Endodermal cell (in vitro differentiated cells): Measurements from ENCODE around the gene FADS1. TPM values are rescaled to one million over a fixed set of nuclear protein-coding genes. Genes with fewer than 3 reads are reported as not detected.

Experiments
- DNase-seq: peaks from one replicate; pipeline ENCODE4 v3.0.0-alpha.2; 2017
- H3K27ac ChIP-seq: 2 replicates; pipeline ENCODE4 v1.5.1; 2013; ENCODE audit warnings: mild to moderate bottlenecking, low read depth, low read length, moderate library complexity
- H3K27me3 ChIP-seq: 2 replicates; pipeline ENCODE4 v1.6.1; 2013; ENCODE audit warnings: mild to moderate bottlenecking, low read length, moderate library complexity; ENCODE audit not compliant: insufficient read depth, control insufficient read depth, poor library complexity, severe bottlenecking
- H3K36me3 ChIP-seq: 2 replicates; pipeline ENCODE4 v1.7.0; 2013; ENCODE audit warnings: mild to moderate bottlenecking, low read length, moderate library complexity; ENCODE audit not compliant: control insufficient read depth, insufficient read depth
- H3K4me1 ChIP-seq: one replicate; pipeline ENCODE4 v1.7.0; 2013; ENCODE audit warnings: low read length; ENCODE audit not compliant: control insufficient read depth, insufficient read depth
- H3K4me3 ChIP-seq: 2 replicates; pipeline ENCODE4 v1.5.1; 2013; ENCODE audit warnings: mild to moderate bottlenecking, low read length, moderate library complexity
- H3K9ac ChIP-seq: 2 replicates; pipeline ENCODE4 v1.6.1; 2013; ENCODE audit warnings: mild to moderate bottlenecking, low read length, moderate library complexity; ENCODE audit not compliant: poor library complexity, severe bottlenecking; ENCODE audit errors: extremely low read depth
- H3K9me3 ChIP-seq: 2 replicates; pipeline ENCODE4 v1.6.1; 2013; ENCODE audit warnings: mild to moderate bottlenecking, low read length, moderate library complexity; ENCODE audit not compliant: control insufficient read depth
- H3K27ac Mint-ChIP-seq: 2 replicates; pipeline ENCODE4 v1.8.0; 2020; ENCODE audit warnings: mixed read lengths
- H3K27me3 Mint-ChIP-seq: 2 replicates; pipeline ENCODE4 v1.8.0; 2021; ENCODE audit warnings: mild to moderate bottlenecking, mixed read lengths; ENCODE audit not compliant: insufficient read depth
- H3K36me3 Mint-ChIP-seq: 2 replicates; pipeline ENCODE4 v1.8.0; 2020; ENCODE audit warnings: low read depth, mixed read lengths
- H3K4me1 Mint-ChIP-seq: 2 replicates; pipeline ENCODE4 v1.8.0; 2020; ENCODE audit warnings: mixed read lengths
- H3K4me3 Mint-ChIP-seq: 2 replicates; pipeline ENCODE4 v1.8.0; 2020; ENCODE audit warnings: mild to moderate bottlenecking, moderate library complexity, mixed read lengths
- H3K9me3 Mint-ChIP-seq: 2 replicates; pipeline ENCODE4 v1.8.0; 2020; ENCODE audit warnings: mild to moderate bottlenecking, mixed read lengths
- WGBS, 2 experiments: methylation state at CpG; one replicate each; pipeline versions ENCODE4 v1.1.5 to v1.1.7; 2013; ENCODE audit warnings: missing lambda C conversion rate in 2 of 2, mixed read lengths in 1 of 2; ENCODE audit not compliant: insufficient coverage in 1 of 2, insufficient read length in 1 of 2; 5-methylcytosine and 5-hydroxymethylcytosine counted together
- total RNA-seq, 2 donors: library from RNA; stranded (reverse); fragmentation: NEBNext Ultra II Directional in 1 of 2; extraction: Animal tissue kit (Norgen Biotek cat#: 25700) in 1 of 2; gene quantifications; 2 replicates in 1 of 2; 3 replicates in 1 of 2; pipeline ENCODE4 v1.2.1, GENCODE V29; 2021
- TF ChIP-seq, protein P1 (sequence below): fragments of 200-600 bp; sonication (generic); conservative IDR thresholded peaks from 2 replicates; pipeline ENCODE4 v1.5.0; 2021; ENCODE audit warnings: antibody characterized with exemption, mild to moderate bottlenecking

The FADS1 gene
- total RNA-seq, 2 donors from 2014 or later = 127 to 138 TPM

DNA sequence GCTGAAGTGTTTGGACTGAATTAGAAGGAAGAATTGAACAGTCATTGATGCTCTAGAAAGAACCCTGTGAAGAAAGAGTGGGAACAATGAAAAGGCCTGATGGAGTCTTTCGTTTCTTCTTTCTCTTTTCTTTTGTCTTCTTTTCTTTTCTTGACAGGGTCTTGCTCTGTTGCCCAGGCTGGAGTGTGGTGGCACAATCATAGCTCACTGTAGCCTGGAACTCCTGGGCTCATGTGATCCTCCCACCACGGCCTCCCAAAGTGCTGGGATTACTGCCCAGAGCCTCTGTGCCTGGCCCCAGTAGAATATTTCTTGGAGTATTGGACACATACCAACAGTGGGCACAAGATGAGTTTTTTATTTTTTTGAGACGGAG lies 23.0 kb downstream of the FADS1 start:
- WGBS, 2 experiments = 83 to 90% methylated on average over 3 of the region's 3 CpGs
- peaks cover 35% of the 10 kb centered on the region for H3K36me3 Mint-ChIP-seq
- peaks cover 56% of the 10 kb centered on the region for H3K36me3 ChIP-seq

DNA sequence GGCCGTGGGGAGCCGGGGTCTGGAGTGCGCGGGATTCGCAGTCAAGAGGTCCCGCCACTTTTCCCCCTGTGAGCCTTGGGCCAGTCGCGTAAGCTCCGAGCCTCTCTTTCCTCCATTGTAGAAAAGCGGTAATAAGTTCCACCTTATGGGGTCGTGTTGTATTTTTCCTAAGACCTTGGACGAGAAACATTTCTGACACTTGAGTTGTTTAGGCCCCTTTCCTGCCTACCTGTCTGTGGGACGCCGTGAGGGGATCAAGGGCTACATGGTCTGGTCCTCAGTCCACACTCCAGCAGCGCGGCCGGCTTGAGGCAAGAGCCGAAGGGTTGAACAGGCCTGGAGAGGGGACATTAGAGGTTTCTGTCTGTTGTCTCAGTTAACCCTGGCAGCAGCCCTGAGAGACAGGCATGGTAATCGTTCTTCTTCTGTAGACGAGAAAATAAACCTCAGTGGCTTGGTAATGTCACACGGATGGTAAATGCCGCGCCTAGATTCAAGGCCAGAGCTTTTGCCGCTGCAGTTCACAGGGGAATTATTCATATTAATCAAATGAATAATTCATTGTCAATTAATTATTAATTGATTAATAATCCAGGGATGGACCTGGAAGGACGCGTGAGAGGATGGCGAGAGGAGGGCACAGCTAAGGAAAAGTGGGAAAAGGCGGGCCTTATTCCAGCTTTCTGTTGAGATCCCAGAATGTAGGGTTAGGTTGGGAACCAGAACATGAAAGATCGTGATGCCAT lies 23.5 kb downstream of the FADS1 start:
- Histone ChIP-seq H3K9me3 (no peaks in the 10 kb centered on the region), H3K4me1 (no peaks in the 10 kb centered on the region), H3K9ac (peak overlapping the region; percentile 99), H3K27me3 (no peaks in the 10 kb centered on the region), H3K27ac (peak overlapping the region; percentile 94), H3K4me3 (peak overlapping the region; percentile 92), H3K36me3 (peaks cover 58% of the 10 kb centered on the region)
- peak overlapping the region; percentile 90 for H3K4me3 Mint-ChIP-seq
- peaks cover 15% of the 10 kb centered on the region for H3K4me1 Mint-ChIP-seq
- H3K36me3 Mint-ChIP-seq = peaks cover 36% of the 10 kb centered on the region
- TF ChIP-seq, protein P1, sequence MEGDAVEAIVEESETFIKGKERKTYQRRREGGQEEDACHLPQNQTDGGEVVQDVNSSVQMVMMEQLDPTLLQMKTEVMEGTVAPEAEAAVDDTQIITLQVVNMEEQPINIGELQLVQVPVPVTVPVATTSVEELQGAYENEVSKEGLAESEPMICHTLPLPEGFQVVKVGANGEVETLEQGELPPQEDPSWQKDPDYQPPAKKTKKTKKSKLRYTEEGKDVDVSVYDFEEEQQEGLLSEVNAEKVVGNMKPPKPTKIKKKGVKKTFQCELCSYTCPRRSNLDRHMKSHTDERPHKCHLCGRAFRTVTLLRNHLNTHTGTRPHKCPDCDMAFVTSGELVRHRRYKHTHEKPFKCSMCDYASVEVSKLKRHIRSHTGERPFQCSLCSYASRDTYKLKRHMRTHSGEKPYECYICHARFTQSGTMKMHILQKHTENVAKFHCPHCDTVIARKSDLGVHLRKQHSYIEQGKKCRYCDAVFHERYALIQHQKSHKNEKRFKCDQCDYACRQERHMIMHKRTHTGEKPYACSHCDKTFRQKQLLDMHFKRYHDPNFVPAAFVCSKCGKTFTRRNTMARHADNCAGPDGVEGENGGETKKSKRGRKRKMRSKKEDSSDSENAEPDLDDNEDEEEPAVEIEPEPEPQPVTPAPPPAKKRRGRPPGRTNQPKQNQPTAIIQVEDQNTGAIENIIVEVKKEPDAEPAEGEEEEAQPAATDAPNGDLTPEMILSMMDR = no peak
- WGBS, 2 experiments = 6 to 12% methylated on average over 19 to 26 of the region's 29 CpGs
- no peaks in the 10 kb centered on the region for H3K9me3 Mint-ChIP-seq
- peak overlapping the region; percentile 100 for H3K27ac Mint-ChIP-seq
- H3K27me3 Mint-ChIP-seq = no peaks in the 10 kb centered on the region
- DNase-seq = no peak

More for the DNA sequence above, 23.0 kb downstream of the FADS1 start:
- Histone ChIP-seq H3K4me3 (peak overlapping the region; percentile 92), H3K9ac (peak overlapping the region; percentile 99), H3K27me3 (no peaks in the 10 kb centered on the region), H3K4me1 (no peaks in the 10 kb centered on the region), H3K27ac (no peak overlapping the region), H3K9me3 (no peaks in the 10 kb centered on the region)
- no peak for DNase-seq
- H3K4me1 Mint-ChIP-seq = peaks cover 16% of the 10 kb centered on the region
- H3K4me3 Mint-ChIP-seq = peak overlapping the region; percentile 90
- no peaks in the 10 kb centered on the region for H3K27me3 Mint-ChIP-seq
- no peaks in the 10 kb centered on the region for H3K9me3 Mint-ChIP-seq
- H3K27ac Mint-ChIP-seq = peak overlapping the region; percentile 100
- TF ChIP-seq, protein P1 = no peak

DNA sequence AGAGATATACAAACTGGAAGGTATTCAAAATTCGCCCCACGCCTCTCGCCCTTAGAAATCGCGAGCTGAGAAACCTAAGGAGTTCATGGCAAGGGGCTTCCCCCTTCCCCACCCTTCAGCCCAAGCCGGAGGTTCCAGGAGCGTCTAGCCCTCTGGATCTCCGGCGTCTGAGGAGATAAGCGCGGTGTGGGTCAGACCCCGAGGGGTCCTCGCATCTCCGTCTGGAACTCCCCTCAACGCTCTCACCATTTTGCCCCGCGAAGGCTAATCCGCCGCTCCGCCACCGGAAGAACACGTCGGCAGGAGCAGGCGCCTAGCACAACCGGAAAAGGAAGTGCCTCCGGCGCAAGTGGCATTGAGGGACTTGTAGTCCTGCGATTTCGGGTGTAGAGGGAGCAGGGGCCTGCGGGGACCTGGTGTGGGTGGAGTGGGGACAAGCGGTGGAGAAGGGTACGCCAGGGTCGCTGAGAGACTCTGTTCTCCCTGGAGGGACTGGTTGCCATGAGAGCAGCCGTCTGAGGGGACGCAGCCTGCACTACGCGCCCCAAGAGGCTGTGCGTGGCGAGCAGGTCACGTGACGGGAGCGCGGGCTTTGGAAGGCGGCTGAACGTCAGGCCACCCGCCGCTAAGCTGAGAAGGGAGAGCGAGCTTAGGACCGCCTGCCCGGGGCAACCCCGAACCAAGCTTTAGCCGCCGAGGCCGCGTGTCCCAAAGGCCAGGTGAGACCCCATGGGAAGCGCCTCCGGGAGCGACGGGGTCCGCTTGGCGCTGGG lies 24.3 kb downstream of the FADS1 start, which contains the start of the genes FEN1 and TMEM258:
Gene FEN1 (plus strand): TSS at position 602 of the 773 bp plus-strand sequence. CDS start 2,451 bp downstream, outside the sequence.
Gene TMEM258 (minus strand): TSS at position 290 of the 773 bp plus-strand sequence. CDS start 41 bp downstream, at position 249.
- peak within 1 kb of the TSS; percentile 92 for H3K4me3 ChIP-seq
- H3K9ac ChIP-seq = peak within 1 kb of the TSS; percentile 99
- no peaks in the 10 kb centered on the region for H3K4me1 ChIP-seq
- peaks cover 57% of the 10 kb centered on the region for H3K36me3 ChIP-seq
- H3K27me3 Mint-ChIP-seq = no peaks in the 10 kb centered on the region
- H3K36me3 Mint-ChIP-seq = peaks cover 36% of the 10 kb centered on the region
- no peaks in the 10 kb centered on the region for H3K9me3 Mint-ChIP-seq
- 0% methylated on average over 21 to 61 of the region's 61 CpGs for WGBS, 2 experiments
- H3K27ac ChIP-seq = peak within 1 kb of the TSS; percentile 94
- peak within 1 kb of the TSS; percentile 100 for H3K27ac Mint-ChIP-seq
- peak; percentile 96 for DNase-seq
- H3K4me3 Mint-ChIP-seq = peak within 1 kb of the TSS; percentile 90
- no peaks in the 10 kb centered on the region for H3K9me3 ChIP-seq
- TF ChIP-seq, protein P1 = no peak
- no peaks in the 10 kb centered on the region for H3K27me3 ChIP-seq
- H3K4me1 Mint-ChIP-seq = peaks cover 15% of the 10 kb centered on the region
